GM12892 (cell line): ENCODE results near the gene CHRNA7.
"Not testable (repeated sequence)": the region's sequence is repeated elsewhere in the genome, so short reads cannot be mapped to it uniquely, and the experiment has no call there.

Experiments used
- POLR2A ChIP-seq: IDR thresholded peaks from 2 replicates; pipeline ENCODE4 v1.6.1; 2011; ENCODE audit warnings: low read depth, low read length, control low read depth
- TAF1 ChIP-seq: IDR thresholded peaks from 2 replicates; pipeline ENCODE4 v1.6.1; 2011; ENCODE audit warnings: low read depth, mild to moderate bottlenecking, control low read depth, low read length, borderline replicate concordance

GRCh38 chr15:32165775-32166174 is 135.5 kb downstream of the CHRNA7 start:
- not testable (repeated sequence) for TF ChIP-seq TAF1, POLR2A
